Measurements from ENCODE around the gene ADAM12.

Gene ADAM12

GRCh38 chr10:126210051-126210651 is 178.1 kb downstream of the ADAM12 start (continued):
- TF ChIP-seq CREB5 (CRISPR knock-in tag; IDR thresholded peaks at IDR 0.05; ENCODE audit: low read depth) (no peak), ESRRG (CRISPR knock-in tag; IDR thresholded peaks at IDR 0.05) (no peak)

DNA sequence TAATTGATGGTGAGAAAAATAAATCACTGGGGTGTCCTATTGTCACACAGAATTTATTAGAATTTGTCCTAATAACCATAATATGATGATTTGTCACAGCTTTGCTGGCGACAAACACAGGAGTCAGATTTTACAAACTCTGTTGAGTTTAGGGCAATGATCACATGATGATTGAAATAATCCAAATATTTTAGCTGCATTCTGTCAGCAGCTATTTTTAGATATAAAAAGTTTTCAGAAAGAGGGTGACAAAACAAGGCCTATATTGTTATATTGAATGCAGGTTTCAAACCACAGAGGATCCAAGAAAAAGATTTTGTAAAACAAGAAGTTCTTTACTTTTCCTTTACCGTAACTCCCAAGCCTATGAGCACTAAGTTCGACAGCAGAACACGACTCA is 178.8 kb downstream of the ADAM12 start:
- ATAC-seq: no peak
- TF ChIP-seq BACH2 (CRISPR knock-in tag; IDR thresholded peaks at IDR 0.05; ENCODE audit: borderline replicate concordance) (no peak), SNAI2 (CRISPR knock-in tag; IDR thresholded peaks at IDR 0.05) (no peak), ZNF565 (CRISPR knock-in tag; conservative IDR thresholded peaks at IDR 0.05; ENCODE audit: low read depth) (no peak), ZFP30 (CRISPR knock-in tag; IDR thresholded peaks at IDR 0.05) (no peak), OSR1 (CRISPR knock-in tag; IDR thresholded peaks at IDR 0.05) (no peak)
- TF ChIP-seq, protein P1, sequence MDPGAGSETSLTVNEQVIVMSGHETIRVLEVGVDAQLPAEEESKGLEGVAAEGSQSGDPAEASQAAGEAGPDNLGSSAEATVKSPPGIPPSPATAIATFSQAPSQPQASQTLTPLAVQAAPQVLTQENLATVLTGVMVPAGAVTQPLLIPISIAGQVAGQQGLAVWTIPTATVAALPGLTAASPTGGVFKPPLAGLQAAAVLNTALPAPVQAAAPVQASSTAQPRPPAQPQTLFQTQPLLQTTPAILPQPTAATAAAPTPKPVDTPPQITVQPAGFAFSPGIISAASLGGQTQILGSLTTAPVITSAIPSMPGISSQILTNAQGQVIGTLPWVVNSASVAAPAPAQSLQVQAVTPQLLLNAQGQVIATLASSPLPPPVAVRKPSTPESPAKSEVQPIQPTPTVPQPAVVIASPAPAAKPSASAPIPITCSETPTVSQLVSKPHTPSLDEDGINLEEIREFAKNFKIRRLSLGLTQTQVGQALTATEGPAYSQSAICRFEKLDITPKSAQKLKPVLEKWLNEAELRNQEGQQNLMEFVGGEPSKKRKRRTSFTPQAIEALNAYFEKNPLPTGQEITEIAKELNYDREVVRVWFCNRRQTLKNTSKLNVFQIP (CRISPR knock-in tag; IDR thresholded peaks at IDR 0.05; ENCODE audit: borderline replicate concordance, low read depth): no peak
- TF ChIP-seq, protein P2, sequence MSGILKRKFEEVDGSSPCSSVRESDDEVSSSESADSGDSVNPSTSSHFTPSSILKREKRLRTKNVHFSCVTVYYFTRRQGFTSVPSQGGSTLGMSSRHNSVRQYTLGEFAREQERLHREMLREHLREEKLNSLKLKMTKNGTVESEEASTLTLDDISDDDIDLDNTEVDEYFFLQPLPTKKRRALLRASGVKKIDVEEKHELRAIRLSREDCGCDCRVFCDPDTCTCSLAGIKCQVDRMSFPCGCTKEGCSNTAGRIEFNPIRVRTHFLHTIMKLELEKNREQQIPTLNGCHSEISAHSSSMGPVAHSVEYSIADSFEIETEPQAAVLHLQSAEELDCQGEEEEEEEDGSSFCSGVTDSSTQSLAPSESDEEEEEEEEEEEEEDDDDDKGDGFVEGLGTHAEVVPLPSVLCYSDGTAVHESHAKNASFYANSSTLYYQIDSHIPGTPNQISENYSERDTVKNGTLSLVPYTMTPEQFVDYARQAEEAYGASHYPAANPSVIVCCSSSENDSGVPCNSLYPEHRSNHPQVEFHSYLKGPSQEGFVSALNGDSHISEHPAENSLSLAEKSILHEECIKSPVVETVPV (CRISPR knock-in tag; IDR thresholded peaks at IDR 0.05): no peak

DNA sequence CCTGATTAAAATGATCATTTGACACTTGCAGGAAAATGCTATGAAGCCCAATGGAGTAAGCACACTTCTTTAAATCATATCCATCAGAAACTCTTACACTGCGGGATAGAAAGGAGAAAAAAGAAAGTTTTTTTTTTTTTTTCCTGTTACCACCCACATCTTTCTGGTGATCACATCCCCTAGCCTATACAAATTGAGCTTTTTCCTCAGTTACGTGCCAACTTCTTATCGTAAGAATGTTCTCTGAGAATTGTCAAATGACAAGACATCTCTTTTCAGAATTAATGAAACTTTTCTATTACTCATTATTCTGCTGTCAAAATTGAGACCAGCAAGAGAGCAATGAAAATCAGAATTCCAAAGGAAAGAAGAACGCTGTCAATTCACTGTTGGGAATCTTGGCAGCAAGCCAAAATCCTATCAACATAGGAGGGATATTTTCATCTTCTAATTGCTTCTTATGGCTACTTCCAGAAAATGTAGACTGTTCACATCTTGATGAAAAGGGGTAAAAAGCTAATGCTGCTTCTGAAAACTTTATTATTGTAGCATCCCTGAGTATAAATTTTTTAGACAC is 179.5 kb downstream of the ADAM12 start:
- peak; percentile 15; the same call in 1 of the 3 replicates for ATAC-seq
- TF ChIP-seq ESRRG (CRISPR knock-in tag; IDR thresholded peaks at IDR 0.05) (0 out of 2 replicates have a peak, but pooled peaks have one; percentile 52), ZNF8 (CRISPR knock-in tag; IDR thresholded peaks at IDR 0.05) (no peak), ISL1 (CRISPR knock-in tag; IDR thresholded peaks at IDR 0.05) (peak; percentile 72)

- TF ChIP-seq SNAI2 (CRISPR knock-in tag; IDR thresholded peaks at IDR 0.05) (no peak), ESRRG (CRISPR knock-in tag; IDR thresholded peaks at IDR 0.05) (no peak), PATZ1 (CRISPR knock-in tag; IDR thresholded peaks at IDR 0.05; ENCODE audit: borderline replicate concordance) (no peak), CSDC2 (CRISPR knock-in tag; IDR thresholded peaks at IDR 0.05) (no peak), ISL1 (CRISPR knock-in tag; IDR thresholded peaks at IDR 0.05) (no peak; the same call in 1 of the 2 replicates), TOX (CRISPR knock-in tag; IDR thresholded peaks at IDR 0.05; ENCODE audit: borderline replicate concordance) (no peak)
- TF ChIP-seq, protein P1 (CRISPR knock-in tag; IDR thresholded peaks at IDR 0.05; ENCODE audit: borderline replicate concordance, low read depth): no peak
- TF ChIP-seq, protein P2 (CRISPR knock-in tag; IDR thresholded peaks at IDR 0.05): no peak
- no peak for ATAC-seq
Measured at GRCh38 chr10:126207851-126208250, 180.4 kb downstream of the ADAM12 start.

GRCh38 chr10:126207313-126207771 is 180.9 kb downstream of the ADAM12 start:
- TF ChIP-seq TCF4 (CRISPR knock-in tag; IDR thresholded peaks at IDR 0.05; ENCODE audit: borderline replicate concordance) (no peak), ISL1 (CRISPR knock-in tag; IDR thresholded peaks at IDR 0.05) (peak; percentile 38)
- peak; percentile 26; the same call in 1 of the 3 replicates for ATAC-seq
